Mesenteric fat pad (tissue), 1 donor: ENCODE results near the gene AGO3. TPM values are rescaled to one million over a fixed set of nuclear protein-coding genes. Genes with fewer than 3 reads are reported as not detected.

ENCODE experiments used
- DNase-seq: peaks from one replicate; pipeline ENCODE4 v3.0.0-alpha.2; 2020; ENCODE audit warnings: low spot score
- total RNA-seq: library from RNA; stranded (reverse); fragmentation: NEBNext Ultra II Directional; extraction: Animal tissue kit (Norgen Biotek cat#: 25700); gene quantifications from one replicate; pipeline ENCODE4 v1.2.1, GENCODE V29; 2021
- donor health status: DM: yes; HTN: yes; CAD: no.

The AGO3 gene
- total RNA-seq, 1 donor from 2014 or later, result 45.7 TPM

DNA sequence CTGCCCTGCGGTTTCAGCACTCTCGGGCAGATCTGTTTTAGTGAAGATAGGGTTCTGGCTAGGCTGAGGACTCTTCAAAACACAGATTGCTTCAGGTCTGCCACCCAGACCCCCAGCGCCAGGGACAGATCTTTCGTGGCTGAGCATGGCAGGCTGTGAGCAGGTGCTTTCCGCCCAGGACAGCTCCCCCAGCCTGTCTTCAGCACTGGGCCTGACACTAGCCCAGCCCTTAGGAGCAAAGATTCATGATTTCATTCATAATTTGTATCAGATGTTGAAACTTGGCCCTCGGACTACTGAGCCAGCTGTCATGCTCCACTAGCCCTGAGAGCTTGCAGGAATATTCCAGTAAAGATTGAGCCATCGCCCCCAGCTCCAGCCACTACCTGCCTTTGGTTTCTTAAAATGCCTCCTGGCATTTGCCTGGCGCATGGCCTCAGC is 163.7 kb downstream of the AGO3 start:
- DNase-seq, result no peak

DNA sequence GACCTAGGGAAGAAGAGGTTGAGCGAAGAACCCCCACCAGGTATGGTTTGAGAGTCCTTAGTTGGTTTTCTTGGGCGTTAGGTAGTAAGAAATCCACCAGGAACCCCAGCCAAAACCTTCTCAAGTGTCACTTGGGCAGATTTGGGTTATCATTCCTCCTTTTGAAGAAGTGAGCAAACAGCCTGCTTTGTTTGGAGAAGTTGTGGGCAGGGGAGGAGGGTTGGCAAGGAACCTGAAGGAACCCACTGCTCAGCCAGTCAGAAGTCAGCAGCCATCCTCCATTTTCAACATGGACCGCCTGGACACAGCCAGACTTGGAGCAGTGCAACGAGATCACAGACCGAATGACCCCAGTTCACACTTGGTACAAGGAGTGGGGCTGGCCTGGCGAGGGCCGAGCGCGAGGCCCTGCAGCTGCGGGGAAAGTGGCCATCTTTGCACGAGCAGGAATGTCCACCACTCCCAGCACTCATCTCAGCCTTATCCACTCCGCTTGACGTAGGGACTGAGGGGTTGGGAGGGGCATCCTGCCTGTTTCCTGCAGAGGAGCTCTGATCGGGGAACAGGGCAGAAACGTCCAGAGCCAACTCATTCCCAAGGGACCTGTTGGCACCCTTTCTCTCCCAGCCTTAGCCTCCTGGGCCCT is 165.0 kb downstream of the AGO3 start:
- DNase-seq, result no peak

DNA sequence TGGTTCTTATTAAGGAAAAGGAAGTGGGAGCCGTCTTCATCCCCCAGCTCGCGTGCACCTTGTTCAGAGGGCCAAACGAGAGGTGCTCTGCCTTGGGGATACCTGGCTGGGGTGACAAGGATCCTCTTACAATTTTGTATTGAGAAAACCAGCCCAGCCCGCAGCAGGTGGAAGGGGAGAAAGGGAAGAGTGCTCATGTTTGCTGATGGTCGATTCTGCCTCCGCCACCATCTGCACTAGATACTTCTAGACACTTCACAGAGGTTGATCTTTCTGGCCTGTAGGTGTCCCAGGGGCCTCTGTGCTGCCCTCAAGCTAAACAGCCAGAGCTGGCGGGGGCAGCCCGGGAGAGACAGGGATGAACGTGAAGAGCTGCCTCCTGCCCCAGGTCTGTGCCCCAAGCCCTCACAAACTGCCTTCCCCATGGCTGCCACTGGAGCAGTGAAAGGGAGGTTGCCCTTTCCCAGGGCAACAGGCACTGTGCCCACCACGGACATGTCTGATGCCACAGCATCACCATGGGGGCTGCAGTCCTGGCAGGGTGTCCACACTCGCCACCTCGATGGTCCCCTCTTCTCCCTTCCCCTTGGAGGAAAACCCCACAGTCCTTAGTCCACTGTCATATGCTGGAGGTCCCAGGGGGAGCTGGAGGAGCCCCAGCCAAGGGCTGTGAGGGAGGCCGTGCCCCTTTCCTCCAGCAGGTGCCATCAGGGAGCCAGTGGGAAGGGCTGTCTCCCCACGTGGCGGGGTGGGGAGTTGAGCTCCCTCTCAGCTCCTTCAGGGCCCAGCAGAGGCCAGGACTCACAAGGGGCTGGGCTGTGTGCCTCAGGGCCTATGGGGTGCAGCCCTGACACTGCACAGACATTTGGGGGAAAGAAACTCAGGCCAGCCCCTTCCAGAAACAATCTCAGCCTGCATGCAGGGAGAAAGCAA is 165.9 kb downstream of the AGO3 start:
- no peak for DNase-seq

DNA sequence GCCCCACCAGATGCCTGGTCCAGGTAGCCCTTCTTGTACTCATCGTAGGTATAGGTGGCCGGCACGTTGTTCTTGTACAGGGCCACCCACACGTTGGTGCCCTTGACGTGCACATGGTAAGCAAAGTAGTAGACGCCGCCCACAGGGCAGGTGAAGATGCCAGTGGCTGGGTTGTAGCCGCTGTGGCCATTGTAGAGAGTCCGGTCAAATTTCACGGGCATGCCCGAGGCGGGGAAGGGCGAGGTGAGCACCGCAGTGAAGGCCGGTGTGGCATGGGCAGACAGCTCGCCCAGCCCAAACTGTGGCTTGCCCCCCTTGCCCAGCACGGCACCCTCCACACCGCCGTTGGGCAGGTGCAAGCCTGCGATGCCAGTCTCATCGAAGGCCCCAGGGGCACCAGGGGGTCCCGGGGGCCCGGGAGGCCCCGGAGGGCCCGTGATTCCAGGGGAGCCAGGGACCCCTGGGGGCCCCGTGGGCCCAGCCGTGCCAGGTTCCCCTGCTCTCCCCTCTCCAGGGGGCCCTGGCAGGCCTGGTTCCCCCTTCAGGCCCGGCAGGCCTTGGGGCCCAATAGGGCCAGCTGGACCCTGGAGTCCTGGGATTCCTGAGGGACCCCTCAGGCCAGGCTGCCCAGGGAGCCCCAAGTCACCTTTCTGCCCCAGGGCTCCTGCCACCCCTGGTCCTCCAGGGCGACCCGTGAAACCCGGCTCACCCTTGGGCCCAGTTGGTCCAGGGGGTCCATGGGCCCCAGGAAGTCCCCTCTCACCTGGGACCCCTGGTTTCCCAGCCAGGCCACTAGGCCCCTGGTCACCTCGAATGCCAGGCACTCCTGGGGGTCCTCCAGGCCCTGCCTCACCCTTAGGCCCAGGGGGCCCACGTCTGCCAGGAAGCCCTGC is 167.0 kb downstream of the AGO3 start:
- no peak for DNase-seq

DNA sequence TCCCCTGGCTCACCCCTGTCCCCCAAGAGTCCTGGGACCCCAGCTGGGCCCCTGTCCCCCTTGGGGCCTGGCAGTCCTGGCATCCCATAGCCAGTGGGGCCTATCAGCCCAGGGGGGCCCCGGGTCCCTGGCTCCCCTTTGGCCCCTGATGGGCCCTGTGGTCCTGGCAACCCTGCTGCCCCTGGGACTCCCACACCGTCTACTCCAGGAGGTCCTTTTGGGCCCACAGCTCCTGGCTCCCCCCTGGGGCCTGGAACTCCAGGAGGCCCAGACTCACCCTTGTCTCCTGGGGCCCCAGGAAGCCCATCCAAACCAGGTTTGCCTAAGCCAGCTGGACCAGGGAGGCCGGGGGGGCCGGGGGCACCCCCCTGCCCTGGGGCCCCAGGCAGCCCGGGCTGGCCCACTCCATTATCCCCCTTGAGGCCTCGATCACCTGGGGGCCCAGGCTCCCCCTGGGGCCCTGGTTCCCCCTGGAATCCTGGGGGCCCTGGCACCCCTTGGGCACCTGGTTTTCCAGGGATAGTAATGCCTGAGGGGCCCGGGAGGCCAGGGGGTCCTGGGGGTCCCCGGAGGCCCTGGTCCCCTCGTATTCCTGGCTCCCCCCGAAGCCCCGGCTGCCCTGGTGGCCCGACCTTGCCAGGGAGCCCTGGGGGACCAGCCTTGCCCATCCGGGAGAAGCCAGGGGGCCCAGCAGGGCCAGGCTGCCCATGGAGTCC is 167.9 kb downstream of the AGO3 start:
- no peak for DNase-seq

DNA sequence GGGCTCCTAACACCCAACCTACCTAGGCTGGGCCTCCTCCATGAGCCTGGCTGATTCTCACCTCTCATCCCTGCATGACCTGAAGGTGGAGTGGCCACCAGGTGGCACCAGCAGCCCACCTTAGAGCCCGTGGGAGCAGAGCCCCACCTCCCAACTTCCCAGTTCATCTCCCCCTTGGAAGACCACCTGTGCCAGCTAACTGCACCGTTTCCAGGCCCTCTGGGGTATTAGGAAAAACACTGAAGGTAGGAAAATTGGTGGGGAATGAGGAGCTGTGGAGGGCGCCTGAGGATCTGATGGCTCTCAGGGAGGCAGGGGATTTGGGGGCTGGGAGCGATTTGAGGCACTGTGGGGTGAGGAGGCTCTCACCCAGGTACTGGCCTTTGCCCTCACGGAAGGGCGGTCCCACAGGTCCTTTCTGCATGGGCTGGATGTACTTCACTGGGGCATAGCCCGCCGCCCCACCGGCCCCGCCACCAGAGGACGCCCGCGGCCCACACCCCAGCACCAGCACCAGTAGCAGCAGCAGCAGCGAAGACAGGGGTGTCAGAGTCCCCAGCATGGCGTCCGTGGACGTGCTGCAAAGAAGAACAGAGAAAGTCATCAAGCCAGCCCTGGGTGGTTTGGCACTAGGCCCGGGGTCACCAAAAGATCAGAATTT is 168.9 kb downstream of the AGO3 start:
- DNase-seq, result no peak

DNA sequence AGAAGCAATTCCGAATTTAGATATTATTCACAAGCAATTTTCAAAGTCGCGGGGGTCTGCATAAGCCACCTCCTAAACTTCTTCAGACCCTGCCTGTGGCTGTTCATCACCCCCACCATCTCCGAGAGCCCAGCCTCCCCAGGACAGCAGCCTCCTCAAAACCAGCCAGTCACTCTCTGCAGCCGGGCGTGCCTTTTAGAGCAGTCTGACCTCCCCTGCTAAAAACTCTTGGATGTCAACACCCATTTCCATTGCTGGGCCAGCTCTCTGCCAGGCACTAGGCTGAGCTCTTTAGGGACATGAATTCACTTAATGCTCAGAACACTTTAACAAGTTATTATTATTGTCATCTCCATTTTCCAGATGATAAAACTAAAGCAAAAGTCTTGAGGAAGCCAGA is 169.5 kb downstream of the AGO3 start:
- no peak for DNase-seq

DNA sequence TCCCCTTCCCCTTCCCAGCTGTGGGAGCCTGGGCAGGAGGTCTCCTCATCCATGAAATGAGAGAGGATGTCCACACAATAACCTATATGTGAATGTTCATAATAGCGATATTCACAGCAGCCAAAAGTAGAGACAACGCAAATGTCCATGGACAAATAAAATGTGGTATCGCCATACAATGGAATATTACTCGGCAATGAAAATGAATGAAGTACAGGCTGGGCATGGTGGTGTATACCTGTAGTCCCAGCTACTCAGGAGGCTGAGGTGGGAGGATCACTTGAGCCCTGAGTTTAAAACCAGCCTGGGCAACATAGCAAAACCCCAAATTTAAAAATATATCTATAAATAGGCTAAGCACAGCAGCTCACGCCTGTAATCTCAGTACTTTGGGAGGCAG is 170.6 kb downstream of the AGO3 start:
- DNase-seq, result no peak

DNA sequence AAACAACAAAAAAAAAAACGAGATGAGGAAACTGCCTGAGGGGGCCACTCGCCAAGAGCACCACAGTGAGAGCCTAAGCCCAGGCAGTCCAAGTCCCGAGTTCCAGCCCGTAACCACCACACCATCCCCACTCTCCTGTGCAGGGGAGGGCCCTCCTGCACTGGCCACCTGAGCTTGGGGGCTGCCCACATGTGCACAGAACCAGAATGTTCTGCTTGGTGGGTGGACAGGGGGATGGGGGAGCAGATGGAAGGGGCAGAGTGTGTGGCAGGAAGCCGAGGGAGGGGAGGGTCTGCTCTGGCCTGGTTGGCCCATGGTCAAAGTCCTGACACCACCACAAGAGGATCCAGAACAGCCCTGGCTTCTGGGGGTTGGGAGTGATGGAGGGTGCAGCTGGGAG is 175.4 kb downstream of the AGO3 start:
- no peak for DNase-seq

DNA sequence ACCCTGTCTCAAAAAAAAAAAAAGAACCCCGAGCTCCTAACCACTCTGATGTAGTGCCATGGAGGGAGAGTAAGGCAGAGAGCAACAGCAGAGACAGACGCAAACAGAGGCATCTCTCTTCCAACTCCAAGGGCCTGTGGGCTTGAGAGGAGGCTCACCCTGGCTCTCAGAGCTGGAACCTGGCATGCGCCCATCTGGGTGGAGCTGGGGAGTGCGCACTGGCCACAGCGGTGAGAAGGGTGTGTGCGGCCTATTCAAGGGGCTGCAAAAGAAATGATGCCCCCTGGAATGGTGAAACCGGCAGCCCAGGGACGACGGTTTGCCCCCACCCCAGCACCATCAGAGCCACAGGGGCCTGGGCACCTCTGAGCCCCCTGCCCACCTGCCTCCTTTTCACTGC is 176.5 kb downstream of the AGO3 start:
- DNase-seq, result no peak

DNA sequence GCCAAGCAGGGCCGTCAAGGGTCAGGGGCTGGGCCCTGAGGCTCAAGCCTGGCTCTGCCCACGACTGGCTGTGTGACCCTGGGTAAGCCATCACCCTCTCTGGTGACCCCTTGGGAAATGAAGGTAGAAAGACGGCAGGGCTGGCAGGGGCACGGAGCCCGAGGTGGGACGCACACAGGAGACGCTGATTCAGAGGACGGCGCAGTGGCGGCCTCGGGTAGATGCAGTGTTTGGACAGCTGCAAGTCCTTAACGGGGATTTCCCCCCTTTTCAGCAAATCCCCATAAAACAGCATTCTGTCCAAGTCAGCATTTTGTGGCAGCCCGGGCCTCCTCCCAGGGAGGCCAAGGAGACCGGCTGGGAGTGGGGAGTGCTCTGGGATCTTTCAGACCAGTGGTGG is 177.4 kb downstream of the AGO3 start:
- DNase-seq, result no peak

DNA sequence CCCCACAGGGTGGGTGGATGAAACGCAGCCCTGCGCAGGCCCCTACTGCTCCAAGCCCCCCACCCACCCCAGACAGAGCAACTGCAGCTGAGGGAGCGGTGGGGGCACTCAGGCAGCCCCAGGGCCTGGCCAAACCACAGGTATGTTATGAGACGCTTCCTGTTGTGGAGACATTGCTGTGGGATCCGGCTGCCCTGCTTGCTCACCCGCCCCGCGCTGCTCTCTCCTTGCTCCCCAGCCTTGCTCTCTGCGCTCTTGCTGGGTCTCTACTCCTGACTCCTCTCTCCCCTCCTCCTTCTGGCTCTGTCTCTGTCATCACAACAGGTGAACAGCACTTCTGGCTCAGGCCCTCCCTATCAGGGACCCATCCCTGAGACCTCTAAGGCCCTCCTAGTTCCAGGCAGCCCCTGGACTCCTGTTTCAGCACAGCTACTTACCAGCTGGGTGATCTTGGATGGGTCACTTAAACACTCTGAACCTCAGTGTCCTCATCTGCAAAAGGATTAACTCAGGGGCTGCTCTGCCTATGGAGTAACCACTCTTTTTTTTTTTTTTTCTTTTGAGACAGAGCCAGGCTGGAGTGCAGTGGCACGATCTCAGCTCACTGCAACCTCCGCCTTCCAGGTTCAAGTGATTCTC is 178.3 kb downstream of the AGO3 start:
- DNase-seq, result no peak

DNA sequence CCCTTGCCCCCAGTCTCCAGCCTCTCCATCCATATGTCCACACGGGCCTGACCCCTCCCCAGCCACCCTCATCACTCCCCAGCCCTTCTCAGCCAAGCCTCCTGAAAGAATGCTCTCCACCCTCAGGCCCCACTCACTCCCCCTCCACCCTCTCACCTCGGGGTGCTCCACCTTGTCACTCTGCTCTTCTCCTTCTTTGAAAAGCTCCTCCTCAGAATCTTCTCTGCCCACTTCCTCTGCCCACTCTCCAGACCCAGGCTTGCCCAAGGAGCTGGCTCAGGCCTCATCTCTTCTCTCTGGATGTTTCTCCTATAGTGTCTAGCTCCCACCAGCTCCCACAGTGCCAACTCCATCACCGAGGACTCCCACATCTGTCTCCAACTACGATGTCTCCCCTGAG is 180.2 kb downstream of the AGO3 start:
- no peak for DNase-seq

DNA sequence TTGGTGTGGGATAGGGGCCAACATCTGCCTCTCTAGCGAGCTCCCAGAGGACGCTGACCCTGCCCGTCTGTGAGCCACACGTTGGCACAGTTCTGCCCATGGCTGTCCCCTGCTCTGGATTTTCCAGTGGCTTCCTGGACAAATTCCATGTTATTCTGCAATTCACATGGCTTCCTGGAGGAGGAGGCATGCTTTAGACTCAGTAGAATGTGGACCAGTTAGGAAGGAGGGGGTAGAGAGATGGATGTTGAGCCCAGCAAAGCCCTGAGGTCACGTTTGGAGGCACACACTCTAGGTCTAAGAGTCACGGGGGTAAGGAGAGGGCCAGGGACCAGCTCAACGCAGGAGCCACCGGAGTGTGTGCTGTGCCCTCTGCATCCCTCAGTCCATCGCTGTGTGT is 181.9 kb downstream of the AGO3 start:
- DNase-seq, result no peak

DNA sequence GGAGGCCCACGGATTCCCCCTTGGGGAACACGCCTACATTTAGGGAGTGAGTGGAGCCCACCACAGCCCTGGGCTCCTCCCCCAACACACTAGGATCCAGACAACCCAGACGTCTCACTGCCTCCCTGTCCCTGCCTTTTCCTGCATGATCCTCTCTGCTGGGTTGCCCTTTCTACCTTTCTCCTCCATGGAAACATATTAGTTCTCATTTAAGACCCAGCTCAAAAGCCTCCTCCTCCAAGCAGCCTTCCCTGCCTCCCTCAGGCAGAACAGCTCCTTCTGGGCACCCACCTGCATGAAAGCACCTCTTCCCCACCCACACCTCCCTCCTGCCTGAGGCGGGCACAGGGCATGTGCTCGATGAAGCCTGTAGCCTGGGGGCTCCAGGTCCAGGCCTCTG is 183.5 kb downstream of the AGO3 start:
- DNase-seq, result no peak

DNA sequence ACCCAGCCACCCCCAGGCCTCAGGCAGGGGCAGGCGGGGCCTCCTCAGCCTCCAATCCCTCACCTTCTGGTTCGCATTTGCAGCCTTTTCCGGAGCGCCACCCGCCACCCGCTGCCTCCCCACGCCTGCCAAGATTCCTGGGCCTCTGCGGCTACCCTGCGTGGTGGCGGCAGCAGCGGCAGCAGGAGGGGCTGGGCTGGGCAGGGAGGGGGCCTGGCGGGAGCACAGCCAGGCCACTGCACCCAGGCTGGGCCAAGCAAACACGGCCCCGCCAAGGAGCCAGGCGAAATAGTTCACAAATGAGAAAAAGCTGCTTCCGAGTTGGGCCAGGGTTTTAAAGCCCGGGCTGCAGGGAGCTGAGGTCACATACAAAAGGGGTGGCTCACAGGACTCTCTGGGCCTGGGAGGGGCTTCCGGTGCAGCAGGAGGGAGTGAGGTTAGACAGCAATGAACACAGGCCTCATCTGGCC is 184.3 kb downstream of the AGO3 start:
- no peak for DNase-seq

DNA sequence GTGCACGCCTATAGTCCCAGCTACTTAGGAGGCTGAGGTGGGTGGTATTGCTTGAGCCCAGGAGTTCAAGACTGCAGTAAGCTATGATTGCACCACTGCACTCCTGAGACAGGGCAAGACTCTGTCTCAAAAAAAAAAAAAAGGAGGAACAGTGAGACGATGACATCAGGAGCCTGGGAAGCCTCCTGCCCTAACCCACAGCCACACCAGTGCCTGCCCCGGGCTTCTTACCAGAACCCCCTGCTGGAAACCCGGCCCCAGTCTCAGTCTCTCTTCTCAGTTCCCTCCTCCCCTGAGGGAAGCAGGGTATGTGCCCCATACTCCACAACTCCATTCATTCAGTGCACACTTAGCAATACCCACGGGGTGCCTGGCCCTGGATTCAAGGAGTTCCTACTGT is 185.0 kb downstream of the AGO3 start:
- DNase-seq, result no peak

DNA sequence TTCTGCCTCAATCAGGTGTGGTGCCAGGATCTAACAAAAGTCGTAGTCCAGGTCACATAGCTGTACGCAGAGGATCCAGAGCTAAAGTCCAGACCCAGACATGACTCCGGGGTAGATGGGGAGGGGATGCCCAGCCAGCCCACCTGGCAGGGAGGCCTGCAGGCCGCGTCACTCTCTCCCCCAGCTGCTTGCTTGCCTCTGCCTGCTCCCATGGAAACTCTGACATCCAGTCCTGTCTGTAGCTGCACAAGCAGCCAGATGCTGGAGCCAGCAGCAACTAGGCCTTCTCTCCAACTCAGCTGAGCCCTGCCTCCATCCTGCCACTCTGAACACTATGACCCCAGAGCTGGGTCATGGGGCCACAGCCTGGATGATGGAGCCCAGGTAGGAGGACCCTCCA is 186.0 kb downstream of the AGO3 start:
- no peak for DNase-seq

DNA sequence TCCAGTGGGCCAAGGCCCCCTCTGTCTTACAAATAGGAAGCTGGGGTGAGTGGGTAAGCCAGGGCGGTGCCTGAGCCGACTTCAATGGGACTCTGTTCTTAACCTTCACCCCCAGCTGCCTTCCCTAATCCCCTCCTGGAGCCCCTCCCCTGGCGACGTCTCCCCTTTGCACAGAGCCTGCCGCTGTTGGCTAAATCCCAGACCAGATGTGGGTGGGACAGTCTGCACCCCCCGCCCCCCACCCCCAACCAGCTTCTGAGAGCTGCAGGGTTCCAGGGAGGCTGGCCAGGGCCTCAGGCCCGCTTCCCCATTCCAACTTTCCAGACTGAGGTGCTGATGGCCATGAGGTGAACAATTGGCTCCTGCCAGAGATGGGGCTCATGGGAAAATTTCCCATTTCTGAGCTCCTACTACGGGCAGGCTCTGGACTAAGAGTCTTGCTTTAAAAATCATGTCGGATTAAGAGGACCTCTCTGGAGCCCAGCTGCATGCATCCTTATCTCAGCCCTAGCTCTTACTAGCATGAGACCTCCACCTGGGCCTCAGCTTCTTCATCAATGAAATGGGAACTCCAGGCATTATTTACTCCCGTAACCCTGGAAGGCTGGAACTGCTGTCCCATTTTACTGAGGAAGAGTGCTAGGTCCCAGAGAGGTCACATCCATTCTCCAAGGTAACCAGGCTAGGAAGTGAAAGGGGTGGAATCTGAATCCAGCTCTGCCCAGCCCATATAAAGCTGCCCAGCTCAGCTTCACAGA is 187.7 kb downstream of the AGO3 start:
- no peak for DNase-seq
